SK-N-SH (cell line): ENCODE measurements around the gene MRPS5. TPM values are rescaled to one million over a fixed set of nuclear protein-coding genes. Genes with fewer than 3 reads are reported as not detected.

Experiments
- CTCF ChIA-PET: fragments of 300-600, 350-600 bp; formaldehyde crosslinking; extraction: SDS; loops from one replicate; lab custom pipeline; 2021; lab: Yijun Ruan, JAX
- POLR2A ChIA-PET: fragments of 350-600 bp; sonication (Branson Sonifier 250); formaldehyde crosslinking; extraction: SDS; loops from one replicate; lab custom pipeline; 2020; ENCODE audit warnings: antibody characterized with exemption, inconsistent platforms; lab: Yijun Ruan, JAX
- DNase-seq: peaks from one replicate; pipeline ENCODE4 v3.0.0; 2012
- H2AFZ ChIP-seq: fragments of 200-600 bp; sonication (generic); 2 replicates; pipeline ENCODE4 v1.8.1; 2016; ENCODE audit warnings: antibody characterized with exemption, mild to moderate bottlenecking, low read depth
- H3F3A ChIP-seq: fragments of 200-600 bp; sonication (generic); replicated peaks from 2 replicates; pipeline ENCODE3; 2016; ENCODE audit warnings: antibody characterized with exemption, mild to moderate bottlenecking; ENCODE audit not compliant: insufficient read depth
- H3K27ac ChIP-seq, 2 experiments: fragments of 200-500 bp in 1 of 2; fragments of 200-600 bp in 1 of 2; sonication (Bioruptor generic) in 1 of 2; sonication (generic), shearing (Covaris generic) in 1 of 2; 2 replicates each; pipeline versions ENCODE4 v1.5.1 to v1.6.1; 2014 to 2016; ENCODE audit warnings: low read depth in 2 of 2, inconsistent platforms in 1 of 2, low read length in 1 of 2, mild to moderate bottlenecking in 1 of 2, mixed read lengths in 1 of 2
- H3K27me3 ChIP-seq: fragments of 200-600 bp; sonication (generic), shearing (Covaris generic); 2 replicates; pipeline ENCODE4 v1.6.1; 2016; ENCODE audit warnings: mixed run types; ENCODE audit not compliant: insufficient read depth
- H3K36me3 ChIP-seq, 2 experiments: fragments of 200-500 bp in 1 of 2; fragments of 200-600 bp in 1 of 2; sonication (Bioruptor generic) in 1 of 2; sonication (generic) in 1 of 2; replicated peaks in 1 of 2; 2 replicates each; pipeline versions ENCODE3 to v1.5.1; 2014 to 2016; ENCODE audit warnings: low read length in 1 of 2, mild to moderate bottlenecking in 1 of 2; ENCODE audit not compliant: insufficient read depth in 2 of 2, control insufficient read depth in 1 of 2
- H3K4me1 ChIP-seq, 2 experiments: fragments of 200-500 bp in 1 of 2; fragments of 200-600 bp in 1 of 2; sonication (Bioruptor generic) in 1 of 2; sonication (generic), shearing (Covaris generic) in 1 of 2; 2 replicates each; pipeline versions ENCODE4 v1.5.1 to v1.6.1; 2014 to 2016; ENCODE audit warnings: low read depth in 1 of 2, low read length in 1 of 2, mixed run types in 1 of 2; ENCODE audit not compliant: insufficient read depth in 2 of 2, control insufficient read depth in 1 of 2
- H3K4me2 ChIP-seq: fragments of 200-600 bp; sonication (generic), shearing (Covaris generic); 2 replicates; pipeline ENCODE4 v1.6.1; 2017; ENCODE audit warnings: mixed run types
- H3K4me3 ChIP-seq, 2 experiments: fragments of 200-500 bp in 1 of 2; fragments of 200-600 bp in 1 of 2; sonication (Bioruptor generic) in 1 of 2; sonication (generic), shearing (Covaris generic) in 1 of 2; 2 replicates each; pipeline versions ENCODE4 v1.5.1 to v1.8.1; 2014 to 2016; ENCODE audit warnings: low read depth in 2 of 2, inconsistent platforms in 1 of 2, low read length in 1 of 2, mild to moderate bottlenecking in 1 of 2, mixed read lengths in 1 of 2, moderate library complexity in 1 of 2
- H3K79me2 ChIP-seq: fragments of 200-600 bp; sonication (generic); 2 replicates; pipeline ENCODE4 v1.8.1; 2017; ENCODE audit warnings: mild to moderate bottlenecking; ENCODE audit not compliant: insufficient read depth
- H3K9ac ChIP-seq: fragments of 200-600 bp; sonication (generic); 2 replicates; pipeline ENCODE4 v1.6.1; 2017; ENCODE audit warnings: mixed run types
- H3K9me2 ChIP-seq: fragments of 200-600 bp; sonication (generic); 2 replicates; pipeline ENCODE4 v1.6.1; 2017; ENCODE audit warnings: mixed run types
- H3K9me3 ChIP-seq: fragments of 200-600 bp; sonication (generic); 2 replicates; pipeline ENCODE4 v1.6.1; 2017; ENCODE audit warnings: mixed run types, mild to moderate bottlenecking, moderate library complexity
- H4K20me1 ChIP-seq: fragments of 200-600 bp; sonication (generic); 2 replicates; pipeline ENCODE4 v1.6.1; 2017; ENCODE audit warnings: mild to moderate bottlenecking, mixed run types; ENCODE audit not compliant: insufficient read depth
- CHD2 ChIP-seq: fragments of 150-350 bp; IDR thresholded peaks from 2 replicates; pipeline ENCODE4 v1.6.1; 2018; ENCODE audit warnings: low read length; ENCODE audit not compliant: partially characterized antibody
- FOXJ3 ChIP-seq: sonication (generic); formaldehyde crosslinking; IDR thresholded peaks from 2 replicates; pipeline ENCODE4 v1.5.1; 2020; ENCODE audit warnings: mild to moderate bottlenecking, missing genetic modification reagents
- GATA2 ChIP-seq: sonication (generic); formaldehyde crosslinking; IDR thresholded peaks from 2 replicates; pipeline ENCODE4 v1.5.0; 2020; ENCODE audit warnings: mild to moderate bottlenecking, missing genetic modification reagents
- JUND ChIP-seq: IDR thresholded peaks from 2 replicates; pipeline ENCODE4 v1.4.0; 2012
- NFIC ChIP-seq: IDR thresholded peaks from 2 replicates; pipeline ENCODE4 v1.4.0; 2012; ENCODE audit warnings: borderline replicate concordance
- POLR2AphosphoS5 ChIP-seq: IDR thresholded peaks from 2 replicates; pipeline ENCODE4 v1.6.1; 2012; ENCODE audit warnings: low read depth, low read length
- RCOR1 ChIP-seq: fragments of 150-350 bp; IDR thresholded peaks from 2 replicates; pipeline ENCODE4 v1.6.1; 2017; ENCODE audit warnings: antibody characterized with exemption, low read length
- SIN3A ChIP-seq: IDR thresholded peaks from 2 replicates; pipeline ENCODE4 v1.6.1; 2012; ENCODE audit warnings: low read depth, mild to moderate bottlenecking, low read length, moderate library complexity, borderline replicate concordance
- TCF12 ChIP-seq: IDR thresholded peaks from 2 replicates; pipeline ENCODE4 v1.4.0; 2012
- TEAD4 ChIP-seq: IDR thresholded peaks from 2 replicates; pipeline ENCODE4 v1.4.0; 2012; ENCODE audit warnings: mild to moderate bottlenecking, borderline replicate concordance; ENCODE audit not compliant: insufficient read depth
- USF1 ChIP-seq: IDR thresholded peaks from 2 replicates; pipeline ENCODE4 v1.4.0; 2012; ENCODE audit warnings: low read depth, borderline replicate concordance
- YY1 ChIP-seq: IDR thresholded peaks from 2 replicates; pipeline ENCODE4 v1.4.0; 2012; ENCODE audit warnings: low read depth, mild to moderate bottlenecking
- WGBS: methylation state at CpG from one replicate; pipeline ENCODE4 v1.1.6; 2017; ENCODE audit warnings: low lambda C conversion rate; 5-methylcytosine and 5-hydroxymethylcytosine counted together
- polyA plus RNA-seq, 3 experiments: library from polyadenylated mRNA; depleted of rRNA; stranded (reverse); fragments of >200 nt; gene quantifications; 2 replicates each; pipeline ENCODE4 v1.2.3, GENCODE V29; 2012
- TF ChIP-seq, protein P1 (sequence below): IDR thresholded peaks from 2 replicates; pipeline ENCODE4 v1.6.1; 2012; ENCODE audit warnings: mild to moderate bottlenecking, low read depth, low read length, moderate library complexity
- TF ChIP-seq, protein P2 (sequence below): fragments of 150-350 bp; IDR thresholded peaks from 2 replicates; pipeline ENCODE4 v1.6.1; 2016; ENCODE audit warnings: mild to moderate bottlenecking, low read depth, low read length

MRPS5 gene
- polyA plus RNA-seq, 1 of the 3 experiments (the other 2 are of a cell fraction), result 32.8 TPM

- TF ChIP-seq YY1, result no peak
- TF ChIP-seq, protein P1, sequence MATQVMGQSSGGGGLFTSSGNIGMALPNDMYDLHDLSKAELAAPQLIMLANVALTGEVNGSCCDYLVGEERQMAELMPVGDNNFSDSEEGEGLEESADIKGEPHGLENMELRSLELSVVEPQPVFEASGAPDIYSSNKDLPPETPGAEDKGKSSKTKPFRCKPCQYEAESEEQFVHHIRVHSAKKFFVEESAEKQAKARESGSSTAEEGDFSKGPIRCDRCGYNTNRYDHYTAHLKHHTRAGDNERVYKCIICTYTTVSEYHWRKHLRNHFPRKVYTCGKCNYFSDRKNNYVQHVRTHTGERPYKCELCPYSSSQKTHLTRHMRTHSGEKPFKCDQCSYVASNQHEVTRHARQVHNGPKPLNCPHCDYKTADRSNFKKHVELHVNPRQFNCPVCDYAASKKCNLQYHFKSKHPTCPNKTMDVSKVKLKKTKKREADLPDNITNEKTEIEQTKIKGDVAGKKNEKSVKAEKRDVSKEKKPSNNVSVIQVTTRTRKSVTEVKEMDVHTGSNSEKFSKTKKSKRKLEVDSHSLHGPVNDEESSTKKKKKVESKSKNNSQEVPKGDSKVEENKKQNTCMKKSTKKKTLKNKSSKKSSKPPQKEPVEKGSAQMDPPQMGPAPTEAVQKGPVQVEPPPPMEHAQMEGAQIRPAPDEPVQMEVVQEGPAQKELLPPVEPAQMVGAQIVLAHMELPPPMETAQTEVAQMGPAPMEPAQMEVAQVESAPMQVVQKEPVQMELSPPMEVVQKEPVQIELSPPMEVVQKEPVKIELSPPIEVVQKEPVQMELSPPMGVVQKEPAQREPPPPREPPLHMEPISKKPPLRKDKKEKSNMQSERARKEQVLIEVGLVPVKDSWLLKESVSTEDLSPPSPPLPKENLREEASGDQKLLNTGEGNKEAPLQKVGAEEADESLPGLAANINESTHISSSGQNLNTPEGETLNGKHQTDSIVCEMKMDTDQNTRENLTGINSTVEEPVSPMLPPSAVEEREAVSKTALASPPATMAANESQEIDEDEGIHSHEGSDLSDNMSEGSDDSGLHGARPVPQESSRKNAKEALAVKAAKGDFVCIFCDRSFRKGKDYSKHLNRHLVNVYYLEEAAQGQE, result no peak
- ChIA-PET POLR2A (no interaction called here), CTCF (interaction anchor here (1.2 kb wide), 1 partner anchor 16 kb away, joined by 5 read pairs; no protein-coding TSS in a partner anchor)
- Histone ChIP-seq H3K27me3 (peaks cover 66% of the 10 kb centered on the region; the same call in 1 of the 2 replicates), H3K9me3 (no peaks in the 10 kb centered on the region), H3K9me2 (no peaks in the 10 kb centered on the region), H3K36me3 (no peaks in the 10 kb centered on the region), H3K27ac (no peak overlapping the region), H3K79me2 (no peaks in the 10 kb centered on the region), H3K4me3 (no peak overlapping the region), H3K4me2 (no peak overlapping the region), H3K9ac (no peak overlapping the region), H3F3A (no peaks in the 10 kb centered on the region), H3K4me1 (no peaks in the 10 kb centered on the region), H2AFZ (no peak overlapping the region), H4K20me1 (no peaks in the 10 kb centered on the region)
- 31% methylated on average over 10 of the region's 17 CpGs for WGBS
- no peak for DNase-seq
These were observed 61.0 kb downstream of the MRPS5 start for GRCh38 chr2:95060446-95061118.

- no peaks in the 10 kb centered on the region for H3K9me3 ChIP-seq
- H3K36me3 ChIP-seq, result no peaks in the 10 kb centered on the region
- ChIA-PET CTCF (no interaction called here), POLR2A (no interaction called here)
- H3K27me3 ChIP-seq, result peaks cover 61% of the 10 kb centered on the region; the same call in 1 of the 2 replicates
- no peak overlapping the region for H3K4me3 ChIP-seq
- H4K20me1 ChIP-seq, result no peaks in the 10 kb centered on the region
- no peak overlapping the region for H3K27ac ChIP-seq
- H3K79me2 ChIP-seq, result no peaks in the 10 kb centered on the region
- H3F3A ChIP-seq, result no peaks in the 10 kb centered on the region
- H3K9me2 ChIP-seq, result no peaks in the 10 kb centered on the region
- 30% methylated on average over 9 of the region's 12 CpGs for WGBS
- no peak overlapping the region for H3K9ac ChIP-seq
- no peaks in the 10 kb centered on the region for H3K4me1 ChIP-seq
- DNase-seq, result no peak
- no peak overlapping the region for H2AFZ ChIP-seq
- H3K4me2 ChIP-seq, result no peak overlapping the region
- TF ChIP-seq RCOR1 (no peak), FOXJ3 (CRISPR knock-in tag) (no peak), CHD2 (no peak), USF1 (no peak), NFIC (no peak), SIN3A (no peak), GATA2 (CRISPR knock-in tag) (no peak), JUND (no peak), TCF12 (no peak), POLR2AphosphoS5 (no peak), TEAD4 (no peak)
- TF ChIP-seq, protein P1, result no peak
- TF ChIP-seq, protein P2, sequence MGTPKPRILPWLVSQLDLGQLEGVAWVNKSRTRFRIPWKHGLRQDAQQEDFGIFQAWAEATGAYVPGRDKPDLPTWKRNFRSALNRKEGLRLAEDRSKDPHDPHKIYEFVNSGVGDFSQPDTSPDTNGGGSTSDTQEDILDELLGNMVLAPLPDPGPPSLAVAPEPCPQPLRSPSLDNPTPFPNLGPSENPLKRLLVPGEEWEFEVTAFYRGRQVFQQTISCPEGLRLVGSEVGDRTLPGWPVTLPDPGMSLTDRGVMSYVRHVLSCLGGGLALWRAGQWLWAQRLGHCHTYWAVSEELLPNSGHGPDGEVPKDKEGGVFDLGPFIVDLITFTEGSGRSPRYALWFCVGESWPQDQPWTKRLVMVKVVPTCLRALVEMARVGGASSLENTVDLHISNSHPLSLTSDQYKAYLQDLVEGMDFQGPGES, result no peak
These were observed 61.8 kb downstream of the MRPS5 start for GRCh38 chr2:95059656-95060370.
